Heart left ventricle (tissue), 13 donors: ENCODE results near the gene COL28A1.

Experiments
- POLR2A ChIP-seq, 2 donors: fragments of 450-650 bp; IDR thresholded peaks; one replicate each; pipeline ENCODE4 v1.6.1; 2017; ENCODE audit warnings: antibody characterized with exemption in 2 of 2, mild to moderate bottlenecking in 2 of 2, moderate library complexity in 2 of 2
- TF ChIP-seq, protein P1 (sequence below), 12 donors: fragments of 200-600 bp; sonication (generic) in 4 of 12; IDR thresholded peaks; one replicate each; pipeline versions ENCODE4 v1.5.0 to v1.8.0; 2018 to 2022; ENCODE audit warnings: antibody characterized with exemption in 12 of 12, mild to moderate bottlenecking in 5 of 12
- donor health status: ischemic (EF 13 %, LVEDD 7.1; RV severe dilation, severe dysfunction).
- donor health status: DM: no; HTN: yes; CAD: no.
- donor health status: DM: no; HTN: no; CAD: no.
- donor health status: ischemic (EF 25% LVEDD 6.9; RV normal size, moderate dysfunction).
- donor health status: ischemic (EF 25% LVEDD 5.7; RV mildly dilated, moderate dysfunction).
- donor health status: ischemic (EF 35%, LVEDD 5.7; RV mildly dilated, moderate dysfunction).
- donor health status: nonischemic (EF 11% LVEDD 7.7; RV severe dilation, severe dysfunction).
- donor health status: DM: yes; HTN: yes; CAD: no.
- donor health status: PGD.
- donor health status: ischemic (EF 29% LVEDD 5.4; RV normal size, mild dysfunction).
- donor health status: nonischemic (EF 23%, LVEDD 6.1; RV moderate dilation, normal function).

- TF ChIP-seq, protein P1, sequence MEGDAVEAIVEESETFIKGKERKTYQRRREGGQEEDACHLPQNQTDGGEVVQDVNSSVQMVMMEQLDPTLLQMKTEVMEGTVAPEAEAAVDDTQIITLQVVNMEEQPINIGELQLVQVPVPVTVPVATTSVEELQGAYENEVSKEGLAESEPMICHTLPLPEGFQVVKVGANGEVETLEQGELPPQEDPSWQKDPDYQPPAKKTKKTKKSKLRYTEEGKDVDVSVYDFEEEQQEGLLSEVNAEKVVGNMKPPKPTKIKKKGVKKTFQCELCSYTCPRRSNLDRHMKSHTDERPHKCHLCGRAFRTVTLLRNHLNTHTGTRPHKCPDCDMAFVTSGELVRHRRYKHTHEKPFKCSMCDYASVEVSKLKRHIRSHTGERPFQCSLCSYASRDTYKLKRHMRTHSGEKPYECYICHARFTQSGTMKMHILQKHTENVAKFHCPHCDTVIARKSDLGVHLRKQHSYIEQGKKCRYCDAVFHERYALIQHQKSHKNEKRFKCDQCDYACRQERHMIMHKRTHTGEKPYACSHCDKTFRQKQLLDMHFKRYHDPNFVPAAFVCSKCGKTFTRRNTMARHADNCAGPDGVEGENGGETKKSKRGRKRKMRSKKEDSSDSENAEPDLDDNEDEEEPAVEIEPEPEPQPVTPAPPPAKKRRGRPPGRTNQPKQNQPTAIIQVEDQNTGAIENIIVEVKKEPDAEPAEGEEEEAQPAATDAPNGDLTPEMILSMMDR (IDR thresholded peaks at IDR 0.05) = no peak
- TF ChIP-seq POLR2A (IDR thresholded peaks at IDR 0.05) = no peak
These were observed 14.4 kb downstream of the COL28A1 start for GRCh38 chr7:7521259-7521658.
